ENCODE data around the gene SAMD8.
"Not testable (repeated sequence)": the region's sequence is repeated elsewhere in the genome, so short reads cannot be mapped to it uniquely, and the experiment has no call there.

Gene SAMD8

GRCh38 chr10:75220274-75220673 lies 108.8 kb downstream of the SAMD8 start:
- Histone ChIP-seq H3K27me3 (ENCODE audit: insufficient read depth, poor library complexity, severe bottlenecking) (no peaks in the 10 kb centered on the region), H3K4me3 (replicated peaks; ENCODE audit: insufficient read depth, low read length) (no peak overlapping the region), H3K27ac (replicated peaks) (no peak overlapping the region)
- DNase-seq (ENCODE audit: low read depth in 1 of 2, low spot score in 1 of 2), result no peak
- TF ChIP-seq GABPA (IDR thresholded peaks at IDR 0.05; ENCODE audit: low read depth) (no peak), POLR2AphosphoS5 (IDR thresholded peaks at IDR 0.05; ENCODE audit: low read depth) (no peak), SPI1 (IDR thresholded peaks at IDR 0.05; ENCODE audit: borderline replicate concordance, low read depth) (no peak)
- TF ChIP-seq, protein P1, sequence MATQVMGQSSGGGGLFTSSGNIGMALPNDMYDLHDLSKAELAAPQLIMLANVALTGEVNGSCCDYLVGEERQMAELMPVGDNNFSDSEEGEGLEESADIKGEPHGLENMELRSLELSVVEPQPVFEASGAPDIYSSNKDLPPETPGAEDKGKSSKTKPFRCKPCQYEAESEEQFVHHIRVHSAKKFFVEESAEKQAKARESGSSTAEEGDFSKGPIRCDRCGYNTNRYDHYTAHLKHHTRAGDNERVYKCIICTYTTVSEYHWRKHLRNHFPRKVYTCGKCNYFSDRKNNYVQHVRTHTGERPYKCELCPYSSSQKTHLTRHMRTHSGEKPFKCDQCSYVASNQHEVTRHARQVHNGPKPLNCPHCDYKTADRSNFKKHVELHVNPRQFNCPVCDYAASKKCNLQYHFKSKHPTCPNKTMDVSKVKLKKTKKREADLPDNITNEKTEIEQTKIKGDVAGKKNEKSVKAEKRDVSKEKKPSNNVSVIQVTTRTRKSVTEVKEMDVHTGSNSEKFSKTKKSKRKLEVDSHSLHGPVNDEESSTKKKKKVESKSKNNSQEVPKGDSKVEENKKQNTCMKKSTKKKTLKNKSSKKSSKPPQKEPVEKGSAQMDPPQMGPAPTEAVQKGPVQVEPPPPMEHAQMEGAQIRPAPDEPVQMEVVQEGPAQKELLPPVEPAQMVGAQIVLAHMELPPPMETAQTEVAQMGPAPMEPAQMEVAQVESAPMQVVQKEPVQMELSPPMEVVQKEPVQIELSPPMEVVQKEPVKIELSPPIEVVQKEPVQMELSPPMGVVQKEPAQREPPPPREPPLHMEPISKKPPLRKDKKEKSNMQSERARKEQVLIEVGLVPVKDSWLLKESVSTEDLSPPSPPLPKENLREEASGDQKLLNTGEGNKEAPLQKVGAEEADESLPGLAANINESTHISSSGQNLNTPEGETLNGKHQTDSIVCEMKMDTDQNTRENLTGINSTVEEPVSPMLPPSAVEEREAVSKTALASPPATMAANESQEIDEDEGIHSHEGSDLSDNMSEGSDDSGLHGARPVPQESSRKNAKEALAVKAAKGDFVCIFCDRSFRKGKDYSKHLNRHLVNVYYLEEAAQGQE (IDR thresholded peaks at IDR 0.05; ENCODE audit: insufficient replicate concordance, low read depth), result no peak
- TF ChIP-seq, protein P2, sequence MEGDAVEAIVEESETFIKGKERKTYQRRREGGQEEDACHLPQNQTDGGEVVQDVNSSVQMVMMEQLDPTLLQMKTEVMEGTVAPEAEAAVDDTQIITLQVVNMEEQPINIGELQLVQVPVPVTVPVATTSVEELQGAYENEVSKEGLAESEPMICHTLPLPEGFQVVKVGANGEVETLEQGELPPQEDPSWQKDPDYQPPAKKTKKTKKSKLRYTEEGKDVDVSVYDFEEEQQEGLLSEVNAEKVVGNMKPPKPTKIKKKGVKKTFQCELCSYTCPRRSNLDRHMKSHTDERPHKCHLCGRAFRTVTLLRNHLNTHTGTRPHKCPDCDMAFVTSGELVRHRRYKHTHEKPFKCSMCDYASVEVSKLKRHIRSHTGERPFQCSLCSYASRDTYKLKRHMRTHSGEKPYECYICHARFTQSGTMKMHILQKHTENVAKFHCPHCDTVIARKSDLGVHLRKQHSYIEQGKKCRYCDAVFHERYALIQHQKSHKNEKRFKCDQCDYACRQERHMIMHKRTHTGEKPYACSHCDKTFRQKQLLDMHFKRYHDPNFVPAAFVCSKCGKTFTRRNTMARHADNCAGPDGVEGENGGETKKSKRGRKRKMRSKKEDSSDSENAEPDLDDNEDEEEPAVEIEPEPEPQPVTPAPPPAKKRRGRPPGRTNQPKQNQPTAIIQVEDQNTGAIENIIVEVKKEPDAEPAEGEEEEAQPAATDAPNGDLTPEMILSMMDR (IDR thresholded peaks at IDR 0.05; ENCODE audit: insufficient read depth, low read length), result no peak

GRCh38 chr10:75221492-75221891 lies 110.0 kb downstream of the SAMD8 start:
- not testable (repeated sequence) for DNase-seq (ENCODE audit: low read depth in 1 of 2, low spot score in 1 of 2); H3K27ac ChIP-seq (replicated peaks); H3K4me3 ChIP-seq (replicated peaks; ENCODE audit: insufficient read depth, low read length); H3K27me3 ChIP-seq (ENCODE audit: insufficient read depth, poor library complexity, severe bottlenecking)

- Histone ChIP-seq H3K4me3 (replicated peaks; ENCODE audit: insufficient read depth, low read length) (no peak overlapping the region), H3K27me3 (ENCODE audit: insufficient read depth, poor library complexity, severe bottlenecking) (no peaks in the 10 kb centered on the region), H3K27ac (replicated peaks) (no peak overlapping the region)
- TF ChIP-seq, protein P1 (IDR thresholded peaks at IDR 0.05; ENCODE audit: insufficient replicate concordance, low read depth), result no peak
- TF ChIP-seq, protein P2 (IDR thresholded peaks at IDR 0.05; ENCODE audit: insufficient read depth, low read length), result no peak
- TF ChIP-seq SPI1 (IDR thresholded peaks at IDR 0.05; ENCODE audit: borderline replicate concordance, low read depth) (no peak), GABPA (IDR thresholded peaks at IDR 0.05; ENCODE audit: low read depth) (no peak), POLR2AphosphoS5 (IDR thresholded peaks at IDR 0.05; ENCODE audit: low read depth) (no peak)
- no peak for DNase-seq (ENCODE audit: low read depth in 1 of 2, low spot score in 1 of 2)
These were observed 112.1 kb downstream of the SAMD8 start for GRCh38 chr10:75223507-75223906.

GRCh38 chr10:75226095-75226494 lies 114.6 kb downstream of the SAMD8 start:
- Histone ChIP-seq H3K27ac (replicated peaks) (no peak overlapping the region), H3K4me3 (replicated peaks; ENCODE audit: insufficient read depth, low read length) (no peak overlapping the region)
- TF ChIP-seq POLR2AphosphoS5 (IDR thresholded peaks at IDR 0.05; ENCODE audit: low read depth) (no peak), SPI1 (IDR thresholded peaks at IDR 0.05; ENCODE audit: borderline replicate concordance, low read depth) (no peak)
- TF ChIP-seq, protein P2 (IDR thresholded peaks at IDR 0.05; ENCODE audit: insufficient read depth, low read length), result no peak

More at GRCh38 chr10:75226095-75226494, 114.6 kb downstream of the SAMD8 start:
- no peaks in the 10 kb centered on the region for H3K27me3 ChIP-seq (ENCODE audit: insufficient read depth, poor library complexity, severe bottlenecking)
- no peak for DNase-seq (ENCODE audit: low read depth in 1 of 2, low spot score in 1 of 2)
